ENCODE data around the gene VPS16. TPM values are rescaled to one million over a fixed set of nuclear protein-coding genes. Genes with fewer than 3 reads are reported as not detected.

Gene VPS16
- total and polyA plus RNA-seq, 2 of the 13 experiments (the other 11 are each of a cell fraction or from before 2014, with no cell fraction given): 34.2 to 35.4 TPM

DNA sequence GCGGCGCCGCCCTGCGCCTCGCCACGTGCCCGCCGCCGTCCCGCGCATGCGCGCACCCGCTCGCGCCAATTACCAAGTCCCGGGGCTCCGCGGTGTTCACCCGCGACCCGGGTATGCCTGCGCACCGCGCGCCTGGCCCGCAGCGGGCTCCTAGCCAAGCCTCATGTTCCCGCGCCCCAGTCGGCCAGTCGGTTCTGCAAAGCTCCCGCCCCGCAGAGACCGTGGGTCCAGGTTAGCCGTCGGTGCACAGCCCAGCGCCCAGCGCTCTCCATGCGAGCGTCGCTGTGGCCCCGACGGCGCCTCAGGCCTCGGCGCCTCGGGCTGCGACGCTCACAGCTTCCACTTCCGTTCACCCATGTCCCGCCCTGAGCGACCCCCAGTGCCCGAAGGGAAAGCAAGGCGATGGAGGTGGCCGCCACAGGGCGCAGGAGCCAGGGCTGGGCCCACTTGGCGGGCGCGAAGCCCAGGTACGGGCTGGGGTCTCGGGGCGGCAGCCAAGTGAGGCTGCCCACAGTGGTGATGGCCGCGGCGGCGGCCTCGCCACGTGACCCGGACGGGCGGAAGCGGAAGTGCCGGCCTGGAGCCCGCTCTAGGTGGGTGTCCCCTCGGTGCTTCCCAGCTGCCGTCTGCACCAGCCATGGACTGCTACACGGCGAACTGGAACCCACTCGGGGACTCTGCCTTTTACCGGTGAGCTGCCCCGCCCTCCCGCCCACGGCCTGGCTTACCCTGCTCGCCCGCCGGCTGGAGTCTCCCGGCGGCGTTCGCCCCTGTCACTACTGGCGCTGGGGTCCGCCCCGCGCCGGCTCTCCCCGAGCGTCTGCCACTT, at the start of gene VPS16, which contains the start of gene PCED1A (continued):
- TF ChIP-seq NFIB (CRISPR knock-in tag; IDR thresholded peaks at IDR 0.05; ENCODE audit: borderline replicate concordance) (peak; percentile 77; the same call in 1 of the 2 replicates), PCBP1 (IDR thresholded peaks at IDR 0.05; ENCODE audit: borderline replicate concordance, low read depth, low read length) (peak; percentile 95), ZNF234 (CRISPR knock-in tag; conservative IDR thresholded peaks at IDR 0.05) (0 out of 2 replicates have a peak, but pooled peaks have one; percentile 75), ATF4 (CRISPR knock-in tag; IDR thresholded peaks at IDR 0.05) (peak in 1 of 2 experiments; percentile 56; a peak in 2 of 4 replicates), ZNF468 (CRISPR knock-in tag; IDR thresholded peaks at IDR 0.05) (peak; percentile 81; the same call in 1 of the 2 replicates), PCBP2 (optimal IDR thresholded peaks at IDR 0.05; ENCODE audit: low read depth, low read length, poor library complexity, severe bottlenecking) (no peak), ZNF547 (CRISPR knock-in tag; IDR thresholded peaks at IDR 0.05) (peak; percentile 99), ZBTB39 (CRISPR knock-in tag; IDR thresholded peaks at IDR 0.05) (no peak), SMAD9 (CRISPR knock-in tag; IDR thresholded peaks at IDR 0.05) (peak; percentile 97), IRF9 (CRISPR knock-in tag; IDR thresholded peaks at IDR 0.05; ENCODE audit: borderline replicate concordance) (peak; percentile 98), U2AF2 (IDR thresholded peaks at IDR 0.05; ENCODE audit: low read depth, low read length) (0 out of 2 replicates have a peak, but pooled peaks have one; percentile 44)
- TF ChIP-seq, protein P1, sequence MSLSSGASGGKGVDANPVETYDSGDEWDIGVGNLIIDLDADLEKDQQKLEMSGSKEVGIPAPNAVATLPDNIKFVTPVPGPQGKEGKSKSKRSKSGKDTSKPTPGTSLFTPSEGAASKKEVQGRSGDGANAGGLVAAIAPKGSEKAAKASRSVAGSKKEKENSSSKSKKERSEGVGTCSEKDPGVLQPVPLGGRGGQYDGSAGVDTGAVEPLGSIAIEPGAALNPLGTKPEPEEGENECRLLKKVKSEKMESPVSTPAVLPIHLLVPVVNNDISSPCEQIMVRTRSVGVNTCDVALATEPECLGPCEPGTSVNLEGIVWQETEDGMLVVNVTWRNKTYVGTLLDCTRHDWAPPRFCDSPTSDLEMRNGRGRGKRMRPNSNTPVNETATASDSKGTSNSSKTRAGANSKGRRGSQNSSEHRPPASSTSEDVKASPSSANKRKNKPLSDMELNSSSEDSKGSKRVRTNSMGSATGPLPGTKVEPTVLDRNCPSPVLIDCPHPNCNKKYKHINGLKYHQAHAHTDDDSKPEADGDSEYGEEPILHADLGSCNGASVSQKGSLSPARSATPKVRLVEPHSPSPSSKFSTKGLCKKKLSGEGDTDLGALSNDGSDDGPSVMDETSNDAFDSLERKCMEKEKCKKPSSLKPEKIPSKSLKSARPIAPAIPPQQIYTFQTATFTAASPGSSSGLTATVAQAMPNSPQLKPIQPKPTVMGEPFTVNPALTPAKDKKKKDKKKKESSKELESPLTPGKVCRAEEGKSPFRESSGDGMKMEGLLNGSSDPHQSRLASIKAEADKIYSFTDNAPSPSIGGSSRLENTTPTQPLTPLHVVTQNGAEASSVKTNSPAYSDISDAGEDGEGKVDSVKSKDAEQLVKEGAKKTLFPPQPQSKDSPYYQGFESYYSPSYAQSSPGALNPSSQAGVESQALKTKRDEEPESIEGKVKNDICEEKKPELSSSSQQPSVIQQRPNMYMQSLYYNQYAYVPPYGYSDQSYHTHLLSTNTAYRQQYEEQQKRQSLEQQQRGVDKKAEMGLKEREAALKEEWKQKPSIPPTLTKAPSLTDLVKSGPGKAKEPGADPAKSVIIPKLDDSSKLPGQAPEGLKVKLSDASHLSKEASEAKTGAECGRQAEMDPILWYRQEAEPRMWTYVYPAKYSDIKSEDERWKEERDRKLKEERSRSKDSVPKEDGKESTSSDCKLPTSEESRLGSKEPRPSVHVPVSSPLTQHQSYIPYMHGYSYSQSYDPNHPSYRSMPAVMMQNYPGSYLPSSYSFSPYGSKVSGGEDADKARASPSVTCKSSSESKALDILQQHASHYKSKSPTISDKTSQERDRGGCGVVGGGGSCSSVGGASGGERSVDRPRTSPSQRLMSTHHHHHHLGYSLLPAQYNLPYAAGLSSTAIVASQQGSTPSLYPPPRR (CRISPR knock-in tag; IDR thresholded peaks at IDR 0.05; ENCODE audit: borderline replicate concordance): peak; percentile 53
- TF ChIP-seq, protein P2, sequence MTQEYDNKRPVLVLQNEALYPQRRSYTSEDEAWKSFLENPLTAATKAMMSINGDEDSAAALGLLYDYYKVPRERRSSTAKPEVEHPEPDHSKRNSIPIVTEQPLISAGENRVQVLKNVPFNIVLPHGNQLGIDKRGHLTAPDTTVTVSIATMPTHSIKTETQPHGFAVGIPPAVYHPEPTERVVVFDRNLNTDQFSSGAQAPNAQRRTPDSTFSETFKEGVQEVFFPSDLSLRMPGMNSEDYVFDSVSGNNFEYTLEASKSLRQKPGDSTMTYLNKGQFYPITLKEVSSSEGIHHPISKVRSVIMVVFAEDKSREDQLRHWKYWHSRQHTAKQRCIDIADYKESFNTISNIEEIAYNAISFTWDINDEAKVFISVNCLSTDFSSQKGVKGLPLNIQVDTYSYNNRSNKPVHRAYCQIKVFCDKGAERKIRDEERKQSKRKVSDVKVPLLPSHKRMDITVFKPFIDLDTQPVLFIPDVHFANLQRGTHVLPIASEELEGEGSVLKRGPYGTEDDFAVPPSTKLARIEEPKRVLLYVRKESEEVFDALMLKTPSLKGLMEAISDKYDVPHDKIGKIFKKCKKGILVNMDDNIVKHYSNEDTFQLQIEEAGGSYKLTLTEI (CRISPR knock-in tag; conservative IDR thresholded peaks at IDR 0.05): no peak

Measured in HepG2 (cell line).